Right lobe of liver (tissue), 6 donors: ENCODE results near the gene CYTH3. TPM values are rescaled to one million over a fixed set of nuclear protein-coding genes. Genes with fewer than 3 reads are reported as not detected.

Experiments
- ATAC-seq, 4 donors: fragments of 200-7000 bp; cut with Tn5 transposase; one replicate each; pipeline ENCODE4 v1.9.1; 2020; ENCODE audit warnings: mild to moderate bottlenecking in 4 of 4, moderate library complexity in 4 of 4
- DNase-seq, 3 donors: peaks; one replicate each; pipeline ENCODE4 v3.0.0-alpha.2; 2020
- H3K27ac ChIP-seq, 3 donors: fragments of 200-600 bp; one replicate each; pipeline ENCODE4 v1.8.0; 2022
- H3K27me3 ChIP-seq, 2 donors: fragments of 200-600 bp; one replicate each; pipeline ENCODE4 v1.8.0; 2022
- H3K36me3 ChIP-seq, 4 donors: fragments of 200-600 bp; sonication (generic) in 1 of 4; one replicate each; pipeline versions ENCODE4 v1.5.1 to v1.8.0; 2017 to 2022; ENCODE audit warnings: control low read depth in 1 of 4
- H3K4me1 ChIP-seq, 4 donors: fragments of 200-600 bp; sonication (generic) in 1 of 4; one replicate each; pipeline versions ENCODE4 v1.5.1 to v1.8.0; 2017 to 2022; ENCODE audit warnings: control low read depth in 1 of 4
- H3K4me3 ChIP-seq, 3 donors: fragments of 200-600 bp; one replicate each; pipeline ENCODE4 v1.8.0; 2022
- H3K9me3 ChIP-seq, 4 donors: fragments of 200-600 bp; sonication (generic) in 1 of 4; one replicate each; pipeline versions ENCODE4 v1.5.1 to v1.8.0; 2017 to 2022; ENCODE audit warnings: control low read depth in 1 of 4
- POLR2A ChIP-seq: fragments of 450-650 bp; IDR thresholded peaks from one replicate; pipeline ENCODE4 v1.6.1; 2017; ENCODE audit warnings: antibody characterized with exemption, mild to moderate bottlenecking
- WGBS: methylation state at CpG from one replicate; pipeline ENCODE4 v1.1.6; 2018; ENCODE audit warnings: low coverage, low lambda C conversion rate; ENCODE audit not compliant: insufficient coverage; ENCODE audit errors: missing lambda C conversion rate; 5-methylcytosine and 5-hydroxymethylcytosine counted together
- intact Hi-C, 2 donors: fragments of 100-400 bp; cut with DNase I; formaldehyde crosslinking; loops; one replicate each; pipeline versions ENCODE4 v1.11.2 to v1.14.1; 2022
- total RNA-seq, 6 experiments: library from RNA; depleted of rRNA in 2 of 6; stranded (reverse); fragments of >200 nt in 2 of 6; fragmentation: NEBNext Ultra II Directional in 3 of 6; extraction: Animal tissue kit (Norgen Biotek cat#: 25700) in 3 of 6; gene quantifications; one replicate each; pipeline versions ENCODE4 v1.1.0 to v1.2.4, GENCODE V29; 2016 to 2023
- TF ChIP-seq, protein P1 (sequence below), 4 donors: fragments of 200-600 bp in 3 of 4; fragments of 450-650 bp in 1 of 4; IDR thresholded peaks; one replicate each; pipeline versions ENCODE4 v1.5.1 to v1.8.0; 2016 to 2022; ENCODE audit warnings: antibody characterized with exemption in 4 of 4, mild to moderate bottlenecking in 2 of 4
- donor health status: DM: no; HTN: yes; CAD: no.
- donor health status: DM: no; HTN: no; CAD: no.
- donor health status: DM: no; HTN: no; CAD: no.
- donor health status: DM: no; HTN: yes; CAD: no.
- donor health status: DM: no; HTN: yes; CAD: no.

CYTH3 gene
- total RNA-seq, 6 experiments from 2014 or later = 2.7 to 6.6 (median 4.1) TPM

DNA sequence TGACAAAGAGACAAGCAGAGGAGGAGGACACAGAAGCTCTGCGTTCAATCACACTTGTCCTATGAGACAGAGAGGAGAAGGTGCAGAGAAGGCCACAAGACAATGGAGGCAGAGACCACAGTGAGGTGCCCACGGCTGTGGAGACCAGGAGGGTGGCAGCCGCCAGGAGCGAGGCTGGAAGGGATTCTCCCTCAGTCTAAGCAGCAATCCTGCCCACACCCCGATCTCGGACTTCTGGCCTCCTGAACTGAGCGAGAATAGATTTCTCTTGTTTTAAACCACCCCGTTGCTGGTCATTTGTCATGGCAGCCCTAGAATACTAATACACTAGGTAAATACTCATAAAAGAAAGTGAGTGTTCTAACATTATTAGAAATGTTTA, 92.1 kb downstream of the CYTH3 start:
- Histone ChIP-seq H3K4me3 (no peak overlapping the region), H3K27ac (no peak overlapping the region), H3K4me1 (peaks cover 0 to 5% (median 0%) of the 10 kb centered on the region in 4 donors), H3K36me3 (no peaks in the 10 kb centered on the region), H3K9me3 (no peaks in the 10 kb centered on the region), H3K27me3 (no peaks in the 10 kb centered on the region)
- ATAC-seq = no peak
- no peak for TF ChIP-seq POLR2A
- TF ChIP-seq, protein P1, sequence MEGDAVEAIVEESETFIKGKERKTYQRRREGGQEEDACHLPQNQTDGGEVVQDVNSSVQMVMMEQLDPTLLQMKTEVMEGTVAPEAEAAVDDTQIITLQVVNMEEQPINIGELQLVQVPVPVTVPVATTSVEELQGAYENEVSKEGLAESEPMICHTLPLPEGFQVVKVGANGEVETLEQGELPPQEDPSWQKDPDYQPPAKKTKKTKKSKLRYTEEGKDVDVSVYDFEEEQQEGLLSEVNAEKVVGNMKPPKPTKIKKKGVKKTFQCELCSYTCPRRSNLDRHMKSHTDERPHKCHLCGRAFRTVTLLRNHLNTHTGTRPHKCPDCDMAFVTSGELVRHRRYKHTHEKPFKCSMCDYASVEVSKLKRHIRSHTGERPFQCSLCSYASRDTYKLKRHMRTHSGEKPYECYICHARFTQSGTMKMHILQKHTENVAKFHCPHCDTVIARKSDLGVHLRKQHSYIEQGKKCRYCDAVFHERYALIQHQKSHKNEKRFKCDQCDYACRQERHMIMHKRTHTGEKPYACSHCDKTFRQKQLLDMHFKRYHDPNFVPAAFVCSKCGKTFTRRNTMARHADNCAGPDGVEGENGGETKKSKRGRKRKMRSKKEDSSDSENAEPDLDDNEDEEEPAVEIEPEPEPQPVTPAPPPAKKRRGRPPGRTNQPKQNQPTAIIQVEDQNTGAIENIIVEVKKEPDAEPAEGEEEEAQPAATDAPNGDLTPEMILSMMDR (IDR thresholded peaks at IDR 0.05) = no peak
- intact Hi-C loops = no loop called here
- 92% methylated on average over 3 of the region's 8 CpGs for WGBS
- DNase-seq = no peak

DNA sequence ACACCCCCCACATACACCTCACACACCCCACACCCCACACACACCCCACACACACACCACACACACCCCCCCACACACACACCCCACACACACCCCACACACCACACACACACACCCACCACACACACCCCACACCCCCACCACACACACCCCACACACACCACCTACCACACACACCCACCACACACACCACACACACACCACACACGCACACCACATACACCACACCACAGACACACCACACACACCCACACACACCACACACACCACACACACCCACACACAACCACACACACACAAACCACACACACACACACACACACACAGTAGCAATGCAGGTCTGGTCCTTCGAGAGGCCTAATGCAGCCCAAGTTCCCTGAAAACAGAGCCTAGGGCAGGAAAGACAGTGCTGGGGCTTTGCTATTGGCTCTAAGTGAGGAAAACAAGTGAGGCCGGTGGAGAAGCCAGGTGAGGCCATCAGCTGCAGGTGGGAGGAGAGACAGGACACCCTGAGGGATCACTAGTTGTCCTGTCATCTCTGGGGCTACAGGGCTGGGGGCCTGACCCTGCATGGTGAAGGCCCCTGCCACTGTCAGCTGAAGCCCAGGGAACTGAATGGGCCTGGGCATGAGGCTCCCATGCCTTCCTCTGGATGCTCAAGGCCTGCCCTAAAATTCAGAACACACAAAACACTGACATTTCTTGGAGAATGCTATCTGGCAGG, 92.6 kb downstream of the CYTH3 start:
- H3K4me3 ChIP-seq = no peak overlapping the region
- intact Hi-C loops = no loop called here
- no peak for ATAC-seq
- WGBS = 81% methylated on average over 2 of the region's 3 CpGs
- peaks cover 0 to 5% (median 0%) of the 10 kb centered on the region in 4 donors for H3K4me1 ChIP-seq
- H3K9me3 ChIP-seq = no peaks in the 10 kb centered on the region
- TF ChIP-seq, protein P1 (IDR thresholded peaks at IDR 0.05) = no peak
- no peak for TF ChIP-seq POLR2A
- no peak for DNase-seq
- H3K36me3 ChIP-seq = no peaks in the 10 kb centered on the region
- no peak overlapping the region for H3K27ac ChIP-seq
- no peaks in the 10 kb centered on the region for H3K27me3 ChIP-seq

DNA sequence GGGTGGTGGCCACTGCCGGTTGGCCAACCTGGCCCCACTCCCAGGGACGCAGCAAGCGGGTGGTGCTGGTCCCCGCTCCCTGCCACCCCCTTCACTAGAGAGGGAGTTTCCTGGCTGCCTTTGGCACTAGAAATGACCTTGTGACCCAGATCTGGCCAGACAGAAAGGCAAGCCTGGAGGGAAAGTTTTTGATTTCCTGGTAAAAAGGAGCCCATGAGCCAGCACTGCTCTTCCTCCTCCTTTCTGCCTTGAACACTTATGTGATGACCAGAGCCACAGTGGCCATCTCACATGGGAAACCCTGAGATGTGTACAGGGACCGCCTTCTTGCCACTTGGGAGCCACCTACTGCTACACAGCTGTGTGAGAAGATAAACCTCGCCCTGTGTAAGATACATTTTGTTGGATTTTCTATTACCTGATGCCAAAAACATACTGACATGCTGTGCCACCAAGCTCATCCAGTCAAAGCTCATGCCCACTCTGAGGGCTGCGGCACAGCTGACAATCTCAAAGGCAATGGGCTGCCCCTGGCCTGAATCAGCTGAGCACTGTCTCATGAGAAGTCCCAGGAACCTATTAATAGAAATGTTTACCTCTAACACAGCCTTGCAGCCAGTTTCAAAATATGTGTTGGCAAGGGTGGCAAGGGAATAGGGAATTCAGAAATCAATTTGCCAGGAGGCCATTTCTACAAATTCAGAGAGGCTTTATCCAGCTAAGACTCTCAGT, 94.0 kb downstream of the CYTH3 start:
- Histone ChIP-seq H3K27ac (no peak overlapping the region), H3K9me3 (no peaks in the 10 kb centered on the region), H3K4me1 (peaks cover 0 to 5% (median 0%) of the 10 kb centered on the region in 4 donors), H3K4me3 (no peak overlapping the region), H3K27me3 (no peaks in the 10 kb centered on the region), H3K36me3 (no peaks in the 10 kb centered on the region)
- intact Hi-C loops = no loop called here
- TF ChIP-seq, protein P1 (IDR thresholded peaks at IDR 0.05) = no peak
- TF ChIP-seq POLR2A = no peak
- ATAC-seq = peak; percentile 17 to 82 (median 40)
- 100% methylated on average over 1 of the region's 7 CpGs for WGBS
- DNase-seq = no peak

DNA sequence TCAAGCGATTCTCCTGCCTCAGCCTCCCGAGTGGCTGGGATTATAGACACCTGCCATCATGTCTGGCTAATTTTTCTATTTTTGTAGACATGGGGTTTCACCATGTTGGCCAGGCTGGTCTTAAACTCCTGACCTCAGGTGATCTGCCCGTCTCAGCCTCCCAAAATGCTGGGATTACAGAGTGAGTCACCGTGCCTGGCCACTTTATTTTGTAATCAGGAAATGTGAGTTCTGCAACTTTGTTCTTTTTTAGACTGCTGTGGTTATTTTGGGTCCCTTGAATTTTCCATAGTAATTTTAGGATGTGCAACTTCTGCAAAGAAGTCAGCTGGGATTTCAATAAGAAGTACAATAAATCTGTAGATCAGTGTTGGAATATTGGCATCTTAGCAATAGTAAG, 96.8 kb downstream of the CYTH3 start:
- Histone ChIP-seq H3K36me3 (peaks cover 0 to 1% (median 0%) of the 10 kb centered on the region in 4 donors), H3K9me3 (no peaks in the 10 kb centered on the region), H3K4me1 (peaks cover 0 to 5% (median 0%) of the 10 kb centered on the region in 4 donors), H3K27me3 (no peaks in the 10 kb centered on the region), H3K4me3 (no peak overlapping the region), H3K27ac (no peak overlapping the region)
- DNase-seq (no peak), ATAC-seq (peak in 1 of 4 donors; percentile 25)
- no peak for TF ChIP-seq POLR2A
- TF ChIP-seq, protein P1 (IDR thresholded peaks at IDR 0.05) = no peak
- intact Hi-C loops = no loop called here
- 70% methylated on average over 4 of the region's 4 CpGs for WGBS
